ENCODE measurements around the gene TTC17. TPM values are rescaled to one million over a fixed set of nuclear protein-coding genes. Genes with fewer than 3 reads are reported as not detected.
"Not testable (repeated sequence)": the region's sequence is repeated elsewhere in the genome, so short reads cannot be mapped to it uniquely, and the experiment has no call there.

TTC17 gene
- total and polyA plus RNA-seq, 5 experiments from 2014 or later = 43.7 to 119 (median 54.6) TPM

GRCh38 chr11:43396617-43397016 is 37.9 kb downstream of the TTC17 start:
- H3K27ac Mint-ChIP-seq = peak overlapping the region in 4 of 10 donors; percentile 4 to 57 (median 20)
- H3K36me3 Mint-ChIP-seq = peaks cover 5 to 96% (median 45%) of the 10 kb centered on the region in 3 donors
- DNase-seq (no peak), ATAC-seq (no peak)
- peaks cover 7 to 17% (median 10%) of the 10 kb centered on the region in 4 donors for H3K4me1 Mint-ChIP-seq
- POLR2A ChIA-PET = no interaction called here
- no peaks in the 10 kb centered on the region for H3K27me3 Mint-ChIP-seq
- no peaks in the 10 kb centered on the region for H3K9me3 Mint-ChIP-seq
- H3K4me3 Mint-ChIP-seq = no peak overlapping the region

DNA sequence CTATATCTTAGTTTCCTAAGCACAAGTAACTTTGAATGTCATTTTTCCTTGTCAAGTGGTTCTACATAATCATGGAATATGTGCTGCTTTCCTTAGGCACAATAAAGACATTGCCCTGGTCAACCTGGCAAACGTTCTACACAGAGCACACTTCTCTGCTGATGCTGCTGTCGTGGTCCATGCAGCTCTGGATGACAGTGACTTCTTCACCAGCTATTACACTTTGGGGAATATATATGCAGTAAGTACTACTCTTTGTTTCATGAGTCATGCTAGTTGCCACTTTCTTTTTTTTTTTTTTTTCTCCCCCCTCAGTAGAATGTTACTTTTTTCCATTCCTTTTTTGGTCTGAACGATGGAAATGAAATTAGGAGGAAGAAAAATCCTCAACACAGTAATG is 38.5 kb downstream of the TTC17 start:
- POLR2A ChIA-PET = no interaction called here
- no peaks in the 10 kb centered on the region for H3K9me3 Mint-ChIP-seq
- DNase-seq = no peak

DNA sequence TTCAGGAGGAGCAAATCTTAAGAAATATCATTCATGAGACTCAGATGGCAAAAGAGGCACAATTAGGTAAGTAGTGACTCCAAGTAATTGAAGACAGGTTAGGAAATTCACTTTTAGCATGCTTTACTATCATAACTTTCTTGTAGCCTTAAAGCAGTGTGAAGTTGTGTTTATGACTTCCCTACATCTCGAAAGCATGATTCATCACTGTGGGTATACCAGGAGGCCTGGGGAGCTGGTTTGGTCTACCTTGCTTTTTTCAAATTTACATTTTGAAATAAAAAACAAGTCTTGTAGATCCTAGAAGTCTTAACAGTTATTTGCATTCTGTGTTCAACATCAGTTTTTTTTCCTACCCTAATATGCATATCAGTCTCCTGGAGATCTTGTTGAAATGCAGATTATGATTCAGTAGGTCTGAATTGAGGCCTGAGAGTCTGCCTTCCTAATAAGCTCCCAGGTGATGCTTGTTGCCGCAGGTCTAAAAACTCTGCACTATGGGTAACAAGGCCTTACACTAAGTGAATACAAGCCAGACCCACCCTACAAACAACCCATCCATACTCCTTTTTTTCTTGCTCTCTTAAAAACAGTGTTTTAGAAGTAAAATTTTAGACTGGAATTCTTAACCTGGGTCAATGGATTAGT is 41.4 kb downstream of the TTC17 start:
- Mint-ChIP-seq H3K9me3 (no peaks in the 10 kb centered on the region), H3K4me3 (no peak overlapping the region), H3K4me1 (peaks cover 0 to 3% (median 0%) of the 10 kb centered on the region in 4 donors), H3K27me3 (no peaks in the 10 kb centered on the region), H3K36me3 (peaks cover 11 to 92% (median 39%) of the 10 kb centered on the region in 3 donors), H3K27ac (peak overlapping the region in 2 of 10 donors; percentile 28 to 35)
- POLR2A ChIA-PET = no interaction called here
- no peak for DNase-seq
- ATAC-seq = no peak

More for the DNA sequence above, 38.5 kb downstream of the TTC17 start:
- H3K4me3 Mint-ChIP-seq = no peak overlapping the region
- peaks cover 7 to 95% (median 41%) of the 10 kb centered on the region in 3 donors for H3K36me3 Mint-ChIP-seq
- H3K4me1 Mint-ChIP-seq = peaks cover 7 to 12% (median 9%) of the 10 kb centered on the region in 4 donors
- H3K27ac Mint-ChIP-seq = no peak overlapping the region
- H3K27me3 Mint-ChIP-seq = no peaks in the 10 kb centered on the region
- ATAC-seq = no peak

GRCh38 chr11:43401252-43401651 is 42.5 kb downstream of the TTC17 start:
- ATAC-seq (no peak), DNase-seq (no peak)
- POLR2A ChIA-PET = no interaction called here
- peaks cover 0 to 3% (median 0%) of the 10 kb centered on the region in 4 donors for H3K4me1 Mint-ChIP-seq
- no peaks in the 10 kb centered on the region for H3K9me3 Mint-ChIP-seq
- no peak overlapping the region for H3K4me3 Mint-ChIP-seq
- H3K27me3 Mint-ChIP-seq = no peaks in the 10 kb centered on the region
- peaks cover 11 to 93% (median 42%) of the 10 kb centered on the region in 3 donors for H3K36me3 Mint-ChIP-seq
- H3K27ac Mint-ChIP-seq = peak overlapping the region in 1 of 10 donors; percentile 32

DNA sequence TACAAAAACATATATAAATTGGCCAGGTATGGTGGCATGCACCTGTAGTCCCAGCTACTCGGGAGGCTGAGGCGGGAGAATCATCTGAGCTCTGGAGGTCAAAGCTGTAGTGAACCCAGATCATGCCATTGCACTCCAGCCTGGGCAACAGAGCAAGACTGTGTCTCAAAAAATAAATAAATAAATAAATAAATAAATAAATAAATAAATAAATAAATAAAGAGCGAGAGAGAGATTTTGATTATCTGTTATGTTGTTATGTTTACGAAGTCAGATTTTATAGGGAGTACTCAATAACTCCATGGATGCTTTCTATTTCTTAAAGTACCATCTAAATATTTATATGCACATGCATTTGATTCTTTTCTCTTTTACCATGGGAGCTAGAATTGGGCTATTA is 43.1 kb downstream of the TTC17 start:
- DNase-seq, H3K4me1 Mint-ChIP-seq, POLR2A ChIA-PET, H3K9me3 Mint-ChIP-seq, ATAC-seq, H3K27me3 Mint-ChIP-seq, H3K27ac Mint-ChIP-seq, H3K4me3 Mint-ChIP-seq: not testable (repeated sequence)
- peaks cover 11 to 92% (median 41%) of the 10 kb centered on the region in 3 donors for H3K36me3 Mint-ChIP-seq

- Mint-ChIP-seq H3K9me3 (no peaks in the 10 kb centered on the region), H3K4me3 (no peak overlapping the region), H3K4me1 (no peaks in the 10 kb centered on the region), H3K36me3 (peaks cover 6 to 90% (median 39%) of the 10 kb centered on the region in 3 donors), H3K27ac (peak overlapping the region in 2 of 10 donors; percentile 9 to 57), H3K27me3 (no peaks in the 10 kb centered on the region)
- DNase-seq (no peak), ATAC-seq (no peak)
- POLR2A ChIA-PET = no interaction called here
Measured at GRCh38 chr11:43403357-43404231, 44.9 kb downstream of the TTC17 start.

GRCh38 chr11:43404406-43404805 is 45.7 kb downstream of the TTC17 start:
- H3K27ac Mint-ChIP-seq = peak overlapping the region in 1 of 10 donors; percentile 9
- H3K27me3 Mint-ChIP-seq = no peaks in the 10 kb centered on the region
- DNase-seq = no peak
- no peaks in the 10 kb centered on the region for H3K9me3 Mint-ChIP-seq
- no peaks in the 10 kb centered on the region for H3K4me1 Mint-ChIP-seq
- no peak overlapping the region for H3K4me3 Mint-ChIP-seq
- peaks cover 6 to 90% (median 35%) of the 10 kb centered on the region in 3 donors for H3K36me3 Mint-ChIP-seq
- POLR2A ChIA-PET = no interaction called here
- no peak for ATAC-seq

- DNase-seq (no peak), ATAC-seq (no peak)
- H3K9me3 Mint-ChIP-seq = no peaks in the 10 kb centered on the region
- POLR2A ChIA-PET = no interaction called here
- no peaks in the 10 kb centered on the region for H3K4me1 Mint-ChIP-seq
- no peak overlapping the region for H3K4me3 Mint-ChIP-seq
- no peaks in the 10 kb centered on the region for H3K27me3 Mint-ChIP-seq
- no peak overlapping the region for H3K27ac Mint-ChIP-seq
- H3K36me3 Mint-ChIP-seq = peaks cover 6 to 90% (median 34%) of the 10 kb centered on the region in 3 donors
Measured at GRCh38 chr11:43404836-43405479, 46.2 kb downstream of the TTC17 start.

DNA sequence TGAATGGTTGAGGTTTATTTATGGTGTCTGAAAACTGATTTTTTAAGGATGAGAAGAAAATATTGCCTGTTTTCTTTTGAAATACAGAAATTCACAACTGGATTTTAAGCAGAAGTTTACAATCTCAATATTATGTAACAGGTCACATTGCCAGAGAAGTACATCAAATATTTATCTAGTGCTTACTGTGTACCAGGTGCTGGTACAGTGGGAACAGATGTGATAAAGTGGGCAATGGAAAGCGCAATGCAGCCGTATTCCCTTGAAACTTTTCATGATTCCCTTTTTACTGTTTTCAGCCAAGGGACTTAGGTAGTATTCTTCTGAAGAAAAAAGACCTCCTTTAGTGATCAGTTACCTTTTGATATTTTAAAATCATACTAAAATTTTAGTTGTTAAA is 49.6 kb downstream of the TTC17 start:
- peaks cover 11 to 84% (median 30%) of the 10 kb centered on the region in 3 donors for H3K36me3 Mint-ChIP-seq

GRCh38 chr11:43410394-43410793 is 51.7 kb downstream of the TTC17 start:
- ATAC-seq = no peak
- POLR2A ChIA-PET = no interaction called here
- Mint-ChIP-seq H3K27me3 (no peaks in the 10 kb centered on the region), H3K36me3 (peaks cover 11 to 87% (median 29%) of the 10 kb centered on the region in 3 donors), H3K27ac (peak overlapping the region in 1 of 10 donors; percentile 71), H3K9me3 (no peaks in the 10 kb centered on the region), H3K4me1 (peaks cover 0 to 3% (median 0%) of the 10 kb centered on the region in 4 donors), H3K4me3 (no peak overlapping the region)
- no peak for DNase-seq

More for the DNA sequence above, 49.6 kb downstream of the TTC17 start:
- no peaks in the 10 kb centered on the region for H3K27me3 Mint-ChIP-seq
- no peak overlapping the region for H3K4me3 Mint-ChIP-seq
- no peak for DNase-seq
- ATAC-seq = no peak
- H3K27ac Mint-ChIP-seq = no peak overlapping the region
- POLR2A ChIA-PET = no interaction called here
- peaks cover 0 to 3% (median 0%) of the 10 kb centered on the region in 4 donors for H3K4me1 Mint-ChIP-seq
- no peaks in the 10 kb centered on the region for H3K9me3 Mint-ChIP-seq

- H3K4me3 Mint-ChIP-seq = no peak overlapping the region
- no peak for ATAC-seq
- no peaks in the 10 kb centered on the region for H3K9me3 Mint-ChIP-seq
- H3K27me3 Mint-ChIP-seq = no peaks in the 10 kb centered on the region
- no peak for DNase-seq
- H3K4me1 Mint-ChIP-seq = no peaks in the 10 kb centered on the region
- H3K36me3 Mint-ChIP-seq = peaks cover 0 to 51% (median 10%) of the 10 kb centered on the region in 3 donors
- H3K27ac Mint-ChIP-seq = no peak overlapping the region
- POLR2A ChIA-PET = no interaction called here
Measured at GRCh38 chr11:43418197-43418596, 59.5 kb downstream of the TTC17 start.

DNA sequence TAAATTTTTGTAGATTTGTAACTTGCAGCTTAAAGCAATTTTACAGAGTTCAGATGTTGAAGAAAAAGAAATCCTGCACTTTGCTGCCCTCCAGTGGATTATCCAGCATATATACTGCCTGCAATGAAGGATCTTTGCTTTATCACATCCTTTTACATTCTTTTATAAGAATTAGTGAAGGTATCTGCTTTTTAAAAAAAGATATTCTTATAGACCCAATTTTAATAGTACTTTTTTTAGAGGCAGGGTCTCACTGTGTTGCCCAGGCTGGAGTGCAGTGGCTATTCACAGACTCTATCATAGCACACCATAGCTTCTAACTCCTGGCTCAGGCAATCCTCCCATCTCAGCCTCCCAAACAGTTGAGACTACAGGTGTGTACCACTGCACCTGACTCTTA is 60.7 kb downstream of the TTC17 start:
- H3K9me3 Mint-ChIP-seq = no peaks in the 10 kb centered on the region
- H3K4me1 Mint-ChIP-seq = no peaks in the 10 kb centered on the region
- peak in 2 of 10 donors; percentile 15 to 23 for DNase-seq
- POLR2A ChIA-PET = no interaction called here
- no peak for ATAC-seq
- H3K27ac Mint-ChIP-seq = no peak overlapping the region
- no peak overlapping the region for H3K4me3 Mint-ChIP-seq
- no peaks in the 10 kb centered on the region for H3K27me3 Mint-ChIP-seq
- H3K36me3 Mint-ChIP-seq = peaks cover 0 to 39% (median 9%) of the 10 kb centered on the region in 3 donors

DNA sequence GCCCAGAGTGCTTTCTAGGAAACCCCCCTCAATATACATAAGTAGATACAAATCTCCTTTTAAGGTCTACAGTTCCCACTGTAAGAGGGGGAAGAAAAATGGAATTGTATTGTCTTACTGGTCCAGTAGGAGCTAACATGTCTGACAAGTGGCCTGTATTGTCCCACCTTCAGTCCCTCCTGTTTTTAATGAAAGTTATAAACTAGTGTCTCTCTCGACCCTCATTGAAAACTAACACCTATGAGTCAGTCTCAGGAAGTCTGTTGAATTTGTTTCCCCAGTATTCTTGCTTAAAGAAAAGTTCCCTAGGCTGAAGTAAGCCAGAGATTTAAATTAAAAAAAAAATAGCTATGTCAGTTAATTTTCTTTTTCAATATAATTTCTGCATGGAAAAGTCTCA is 69.3 kb downstream of the TTC17 start:
- ATAC-seq = no peak
- peaks cover 0 to 43% (median 37%) of the 10 kb centered on the region in 3 donors for H3K36me3 Mint-ChIP-seq
- H3K4me3 Mint-ChIP-seq = no peak overlapping the region
- POLR2A ChIA-PET = no interaction called here
- no peaks in the 10 kb centered on the region for H3K27me3 Mint-ChIP-seq
- DNase-seq = no peak
- H3K4me1 Mint-ChIP-seq = no peaks in the 10 kb centered on the region
- H3K27ac Mint-ChIP-seq = no peak overlapping the region
- H3K9me3 Mint-ChIP-seq = no peaks in the 10 kb centered on the region

Data from naive thymus-derived CD8-positive, alpha-beta T cell (primary cell).